H1 (cell line): ENCODE measurements around the gene MAP4K4. TPM values are rescaled to one million over a fixed set of nuclear protein-coding genes. Genes with fewer than 3 reads are reported as not detected.

ENCODE experiments used
- CBX8 ChIP-seq: fragments of 300-800, 300-1000 bp; sonication (generic); IDR thresholded peaks from 2 replicates; pipeline ENCODE4 v1.7.1; 2016; ENCODE audit warnings: low read depth, low read length, borderline replicate concordance
- CHD7 ChIP-seq: fragments of 300-600 bp; sonication (generic); IDR thresholded peaks from 2 replicates; pipeline ENCODE4 v1.7.1; 2012; ENCODE audit warnings: low read length, moderate library complexity, mild to moderate bottlenecking, inconsistent platforms; ENCODE audit not compliant: insufficient replicate concordance
- KDM1A ChIP-seq: fragments of 200-600, 300-600 bp; sonication (generic); IDR thresholded peaks from 2 replicates; pipeline ENCODE4 v1.7.1; 2016; ENCODE audit warnings: mild to moderate bottlenecking, low read length, borderline replicate concordance
- KDM5A ChIP-seq: fragments of 200-600 bp; IDR thresholded peaks from 2 replicates; pipeline ENCODE4 v1.7.1; 2012; ENCODE audit warnings: mild to moderate bottlenecking, low read length, inconsistent platforms, mixed read lengths
- SP1 ChIP-seq: IDR thresholded peaks from 2 replicates; pipeline ENCODE4 v1.6.1; 2011; ENCODE audit warnings: low read depth, low read length
- polyA plus RNA-seq, 7 experiments: library from polyadenylated mRNA; depleted of rRNA in 3 of 7; stranded (reverse) in 5 of 7; unstranded in 2 of 7; fragments of >200 nt in 5 of 7; fragments of 200-250 nt in 2 of 7; gene quantifications; 1 replicate in 5 of 7; 2 replicates in 1 of 7; 4 replicates in 1 of 7; pipeline versions ENCODE4 v1.2.1 to v1.2.3, GENCODE V29; 2011 to 2013; ENCODE audit warnings: missing spikeins in 2 of 7, mixed read lengths in 2 of 7
- total RNA-seq: library from RNA; stranded (reverse); fragmentation: NEBNext Ultra II Directional; extraction: Animal tissue kit (Norgen Biotek cat#: 25700); gene quantifications from 2 replicates; pipeline ENCODE4 v1.2.1, GENCODE V29; 2021

Gene MAP4K4
- total and polyA plus RNA-seq, 2 of the 8 experiments (the other 6 are each of a cell fraction or from before 2014, with no cell fraction given) = 53.2 to 138 TPM

GRCh38 chr2:101775636-101776035 lies 78.1 kb downstream of the MAP4K4 start (continued):
- no peak for TF ChIP-seq CHD7
- TF ChIP-seq KDM5A = no peak
- no peak for TF ChIP-seq CBX8
- TF ChIP-seq KDM1A = no peak
- TF ChIP-seq SP1 = no peak
